Subcutaneous adipose tissue (tissue), 4 donors: Measurements from ENCODE around the gene SCML1. TPM values are rescaled to one million over a fixed set of nuclear protein-coding genes. Genes with fewer than 3 reads are reported as not detected.

ENCODE experiments used
- CTCF ChIP-seq: fragments of 450-650 bp; IDR thresholded peaks from one replicate; pipeline ENCODE4 v1.5.1; 2016; ENCODE audit warnings: low read depth, mild to moderate bottlenecking, control low read depth, antibody characterized with exemption, moderate library complexity
- total RNA-seq, 4 donors: library from RNA; depleted of rRNA; stranded (reverse); fragments of >200 nt; gene quantifications; one replicate each; pipeline ENCODE4 v1.1.0, GENCODE V29; 2016

Gene SCML1
- total RNA-seq, 4 donors from 2014 or later, result 17.0 to 21.5 (median 18.7) TPM

- TF ChIP-seq CTCF, result no peak
These were observed 36.1 kb downstream of the SCML1 start for GRCh38 chrX:17773221-17773876.

- TF ChIP-seq CTCF, result no peak
These were observed 36.8 kb downstream of the SCML1 start for GRCh38 chrX:17774053-17774452.

- TF ChIP-seq CTCF, result no peak
These were observed 41.7 kb downstream of the SCML1 start for GRCh38 chrX:17778997-17779396.

GRCh38 chrX:17779434-17779833, 42.1 kb downstream of the SCML1 start:
- TF ChIP-seq CTCF, result no peak

- no peak for TF ChIP-seq CTCF
These were observed 50.3 kb downstream of the SCML1 start for GRCh38 chrX:17787557-17787956.

- TF ChIP-seq CTCF, result no peak
These were observed 51.1 kb downstream of the SCML1 start for GRCh38 chrX:17788439-17788838.

- no peak for TF ChIP-seq CTCF
These were observed 51.8 kb downstream of the SCML1 start for GRCh38 chrX:17788956-17789562.
